ENCODE results near the gene CIROP. TPM values are rescaled to one million over a fixed set of nuclear protein-coding genes. Genes with fewer than 3 reads are reported as not detected.

The CIROP gene
- total RNA-seq, 1 experiment from 2014 or later: not detected

GRCh38 chr14:23055621-23056144 is 49.1 kb downstream of the CIROP start:
- H3K4me1 Mint-ChIP-seq: peaks cover 16 to 19% of the 10 kb centered on the region in 2 experiments
- no peak overlapping the region; a peak in 1 of 7 replicates for H3K27ac Mint-ChIP-seq
- Histone ChIP-seq H2BK20ac (ENCODE audit: low read depth, low read length, poor library complexity, severe bottlenecking) (no peak overlapping the region), H3K27me3 (ENCODE audit: insufficient read depth, low read length) (no peaks in the 10 kb centered on the region), H3K4me1 (ENCODE audit: insufficient read depth, low read length) (no peaks in the 10 kb centered on the region; the same call in 1 of the 2 replicates), H4K5ac (ENCODE audit: insufficient read length, low read depth, low read length) (no peak overlapping the region), H4K8ac (replicated peaks; ENCODE audit: insufficient read length, low read depth, low read length) (no peak overlapping the region), H3K14ac (ENCODE audit: insufficient read depth, low read length) (no peak overlapping the region), H2AFZ (ENCODE audit: low read length) (no peak overlapping the region), H4K91ac (ENCODE audit: insufficient read length, low read depth, low read length) (no peak overlapping the region), H3K9me3 (ENCODE audit: control insufficient read depth, low read depth, low read length) (no peaks in the 10 kb centered on the region), H2BK15ac (ENCODE audit: low read depth, low read length) (no peak overlapping the region), H3K79me1 (ENCODE audit: insufficient read depth, low read depth, low read length, poor library complexity, severe bottlenecking) (no peaks in the 10 kb centered on the region), H2BK120ac (ENCODE audit: low read depth, low read length, poor library complexity, severe bottlenecking) (no peak overlapping the region), H3T11ph (ENCODE audit: low read length) (no peak overlapping the region), H3K79me2 (ENCODE audit: insufficient read depth, low read length) (no peaks in the 10 kb centered on the region), H3K27ac (ENCODE audit: insufficient read length, low read depth, low read length) (no peak overlapping the region), H3K9ac (ENCODE audit: extremely low read depth, insufficient read length, low read length) (no peak overlapping the region), H3K4ac (ENCODE audit: low read depth, low read length) (no peak overlapping the region), H3K18ac (ENCODE audit: insufficient read length, low read depth, low read length) (no peak overlapping the region), H2BK12ac (ENCODE audit: insufficient read length, low read depth, low read length) (no peak overlapping the region), H3K23me2 (ENCODE audit: insufficient read length, low read depth, low read length, poor library complexity, severe bottlenecking) (peaks cover 15% of the 10 kb centered on the region), H3K4me2 (ENCODE audit: insufficient read depth, insufficient read length, low read length) (peak overlapping the region; percentile 96), H2AK5ac (ENCODE audit: insufficient read length, low read length) (no peak overlapping the region), H2BK5ac (ENCODE audit: insufficient read length, low read length) (no peak overlapping the region), H3K56ac (ENCODE audit: insufficient read length, low read depth, low read length) (no peak overlapping the region), H4K20me1 (ENCODE audit: control insufficient read depth, insufficient read depth, insufficient read length) (no peaks in the 10 kb centered on the region), H3K23ac (ENCODE audit: insufficient read length, low read depth, low read length) (no peak overlapping the region)
- no CpG with 5 or more reads among the region's 6 CpGs for WGBS (ENCODE audit: extremely low coverage, insufficient read length, low lambda C conversion rate)
- H3K36me3 Mint-ChIP-seq (ENCODE audit: insufficient read depth in 1 of 3, low read depth in 3 of 3): peaks cover 8 to 41% (median 34%) of the 10 kb centered on the region in 3 experiments
- H3K9me3 Mint-ChIP-seq: no peaks in the 10 kb centered on the region
- peak overlapping the region; percentile 64 to 84 for H3K4me3 Mint-ChIP-seq
- DNase-seq: no peak
- peaks cover 8% of the 10 kb centered on the region for H3K27me3 Mint-ChIP-seq (ENCODE audit: low read depth)
- TF ChIP-seq CTCF (conservative IDR thresholded peaks at IDR 0.05): no peak

All from H9 (cell line).